CD4-positive, alpha-beta T cell treated with Interferon gamma for 1 hour (primary cell): ENCODE data around the gene CTDSPL2.
"Not testable (repeated sequence)": the region's sequence is repeated elsewhere in the genome, so short reads cannot be mapped to it uniquely, and the experiment has no call there.

Experiments
- DNase-seq: peaks from one replicate; pipeline ENCODE4 v3.0.0-alpha.2; 2020

CTDSPL2 gene

DNA sequence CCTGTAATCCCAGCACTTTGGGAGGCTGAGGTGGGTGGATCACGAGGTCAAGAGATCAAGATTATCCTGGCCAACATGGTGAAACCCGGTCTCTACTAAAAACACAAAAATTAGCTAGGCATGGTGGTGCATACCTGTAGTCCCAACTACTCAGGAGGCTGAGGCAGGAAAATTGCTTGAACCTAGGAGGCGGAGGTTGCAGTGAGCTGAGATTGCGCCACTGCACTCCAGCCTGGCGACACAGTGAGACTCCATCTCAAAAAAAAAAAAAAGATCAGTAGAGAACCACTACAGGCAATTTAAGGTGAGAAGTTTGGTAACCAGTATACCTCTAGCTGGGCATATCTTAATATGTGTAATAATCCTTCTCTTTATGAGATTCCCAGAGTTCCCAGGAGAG, 117.3 kb downstream of the CTDSPL2 start:
- DNase-seq = not testable (repeated sequence)

DNA sequence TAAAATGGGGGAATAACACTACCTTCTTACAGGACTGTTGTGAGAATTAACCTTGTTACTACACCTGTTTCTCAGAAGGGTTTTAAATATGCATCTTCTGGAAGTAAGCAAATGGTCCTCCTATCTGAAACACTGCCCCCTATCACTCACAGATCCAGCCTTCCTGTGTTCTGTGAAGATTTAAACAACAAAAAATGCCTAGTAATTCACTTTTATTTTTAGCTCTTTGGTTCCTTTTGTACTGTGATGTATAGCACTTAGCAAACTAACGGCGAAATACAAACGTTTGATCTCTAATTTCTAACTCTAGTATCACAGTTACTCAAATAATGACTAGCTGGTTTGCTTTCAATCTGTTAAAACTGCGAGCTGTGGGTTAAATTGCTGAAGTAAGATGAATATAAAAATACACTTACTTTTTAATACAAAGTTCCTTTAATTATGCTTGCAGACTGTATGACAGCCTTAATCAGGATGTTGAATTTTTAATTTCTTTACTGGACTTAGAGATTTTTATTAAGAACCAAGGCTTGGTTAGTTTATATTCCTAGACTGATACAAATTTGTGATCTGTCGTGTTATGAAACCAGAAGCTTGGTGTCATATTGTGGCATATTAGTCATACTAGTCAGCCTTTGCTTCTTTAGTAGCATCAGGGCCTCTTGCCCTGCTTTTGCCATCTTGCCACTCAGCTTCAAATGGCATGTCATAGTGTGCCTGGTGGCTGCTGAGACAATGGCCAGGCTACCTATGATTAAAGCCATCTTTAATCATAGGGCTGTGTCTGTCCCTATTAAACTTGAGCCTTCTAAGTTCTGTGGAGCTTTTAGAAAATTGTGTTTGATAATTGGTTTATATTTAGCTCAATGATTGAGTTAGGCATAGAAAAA, 118.7 kb downstream of the CTDSPL2 start:
- DNase-seq = no peak

DNA sequence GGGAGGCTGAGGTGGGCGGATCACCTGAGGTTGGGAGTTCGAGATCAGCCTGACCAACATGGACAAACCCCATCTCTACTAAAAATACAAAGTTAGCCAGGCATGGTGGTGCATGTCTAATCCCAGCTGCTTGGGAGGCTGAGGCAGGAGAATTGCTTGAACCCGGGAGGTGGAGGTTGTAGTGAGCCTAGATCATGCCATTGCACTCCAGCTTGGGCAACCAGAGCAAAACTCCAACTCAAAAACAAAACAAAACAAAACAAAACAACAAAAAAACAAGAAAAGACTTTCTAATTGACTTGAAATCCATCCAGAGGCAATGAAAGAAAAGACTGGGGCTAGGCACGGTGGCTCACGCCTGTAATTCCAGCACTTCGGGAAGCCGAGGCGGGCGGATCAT, 121.7 kb downstream of the CTDSPL2 start:
- not testable (repeated sequence) for DNase-seq

DNA sequence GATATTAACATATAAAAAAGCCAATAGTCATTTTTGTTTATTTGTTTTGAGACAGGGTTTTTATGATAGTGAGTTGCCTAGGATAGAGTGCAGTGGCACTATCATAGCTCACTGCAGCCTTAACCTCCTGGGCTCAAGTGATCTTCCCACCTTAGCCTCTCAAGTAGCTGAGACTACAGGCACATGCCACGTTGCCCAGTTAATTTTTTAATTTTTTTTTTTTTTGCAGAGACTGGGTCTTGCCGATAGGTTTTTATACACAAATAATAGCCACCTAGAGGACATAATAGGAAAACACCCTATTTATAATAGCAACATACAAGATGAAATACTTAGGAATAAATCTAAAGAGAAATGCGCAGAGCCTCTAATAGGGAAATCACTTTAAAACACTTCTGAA, 122.8 kb downstream of the CTDSPL2 start:
- no peak for DNase-seq

DNA sequence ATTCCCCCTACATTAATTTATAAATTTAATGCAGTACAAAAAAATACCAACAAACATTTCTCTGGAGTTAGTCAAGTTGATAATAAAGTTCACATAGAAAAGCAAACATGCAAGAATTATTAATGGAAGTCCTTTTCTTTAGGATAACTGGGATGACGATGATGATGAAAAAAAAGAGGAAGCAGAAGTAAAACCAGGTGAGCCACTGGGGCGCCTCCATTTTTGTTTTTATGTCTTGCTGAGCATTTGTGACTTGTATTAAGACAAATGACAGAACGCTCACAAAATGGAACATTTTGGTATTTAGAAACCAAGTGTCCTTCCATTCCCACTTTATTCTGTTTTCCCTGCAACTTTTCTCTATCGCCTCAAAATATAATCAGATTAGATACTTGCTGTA, 123.3 kb downstream of the CTDSPL2 start:
- no peak for DNase-seq

DNA sequence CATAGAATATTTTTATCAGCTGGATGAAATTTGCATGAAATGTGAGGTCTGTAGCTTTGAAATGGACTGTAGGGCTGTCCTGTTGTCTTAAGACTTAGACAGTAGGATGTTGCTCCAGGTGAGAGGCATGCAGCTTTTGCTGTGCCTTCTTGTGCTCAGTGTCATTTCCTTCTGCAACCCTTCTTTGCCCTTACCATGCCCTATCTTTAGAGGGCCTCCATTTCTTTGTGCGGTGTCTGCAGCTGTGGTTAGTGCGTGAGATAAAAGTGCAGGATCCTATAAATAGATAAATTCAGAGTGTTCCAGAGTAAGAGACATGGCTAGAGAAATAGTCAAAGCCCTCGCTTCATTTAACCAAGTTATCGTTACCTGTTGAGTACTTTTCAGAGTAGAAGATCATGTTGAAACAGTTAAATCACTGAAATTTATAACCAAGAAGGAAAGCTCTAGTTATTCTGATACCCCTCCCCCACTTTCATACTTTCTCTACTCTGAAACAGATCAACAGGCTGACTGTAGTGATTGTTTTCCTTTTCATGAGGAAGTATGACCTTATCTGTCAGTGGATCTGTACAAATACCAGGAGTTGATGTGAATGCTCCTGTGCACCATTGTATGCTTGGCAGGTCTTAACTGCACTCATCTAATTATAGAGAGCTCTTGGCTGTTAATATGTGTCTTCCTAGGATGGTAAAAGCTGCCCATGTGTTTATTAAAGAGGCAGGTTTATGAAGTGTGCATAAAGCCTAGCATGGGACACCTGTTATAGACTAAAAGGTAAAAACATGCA, 127.7 kb downstream of the CTDSPL2 start:
- no peak for DNase-seq

DNA sequence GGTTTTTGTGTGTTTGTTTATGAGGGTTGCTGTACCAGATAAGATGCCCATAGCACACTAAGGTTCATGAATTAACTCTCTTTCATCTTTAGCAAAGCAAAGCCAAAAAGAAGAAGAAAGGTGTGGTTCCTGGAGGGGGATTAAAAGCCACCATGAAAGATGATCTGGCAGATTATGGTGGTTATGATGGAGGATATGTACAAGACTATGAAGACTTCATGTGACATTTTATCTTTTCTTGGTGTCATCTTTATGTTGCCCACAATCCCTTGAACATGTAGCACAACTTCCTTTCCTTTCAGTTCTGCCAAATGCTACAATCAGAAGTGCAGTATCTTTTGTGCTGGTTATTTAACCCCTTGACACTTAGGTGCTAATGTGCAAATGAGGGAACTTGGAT, 133.5 kb downstream of the CTDSPL2 start:
- not testable (repeated sequence) for DNase-seq

DNA sequence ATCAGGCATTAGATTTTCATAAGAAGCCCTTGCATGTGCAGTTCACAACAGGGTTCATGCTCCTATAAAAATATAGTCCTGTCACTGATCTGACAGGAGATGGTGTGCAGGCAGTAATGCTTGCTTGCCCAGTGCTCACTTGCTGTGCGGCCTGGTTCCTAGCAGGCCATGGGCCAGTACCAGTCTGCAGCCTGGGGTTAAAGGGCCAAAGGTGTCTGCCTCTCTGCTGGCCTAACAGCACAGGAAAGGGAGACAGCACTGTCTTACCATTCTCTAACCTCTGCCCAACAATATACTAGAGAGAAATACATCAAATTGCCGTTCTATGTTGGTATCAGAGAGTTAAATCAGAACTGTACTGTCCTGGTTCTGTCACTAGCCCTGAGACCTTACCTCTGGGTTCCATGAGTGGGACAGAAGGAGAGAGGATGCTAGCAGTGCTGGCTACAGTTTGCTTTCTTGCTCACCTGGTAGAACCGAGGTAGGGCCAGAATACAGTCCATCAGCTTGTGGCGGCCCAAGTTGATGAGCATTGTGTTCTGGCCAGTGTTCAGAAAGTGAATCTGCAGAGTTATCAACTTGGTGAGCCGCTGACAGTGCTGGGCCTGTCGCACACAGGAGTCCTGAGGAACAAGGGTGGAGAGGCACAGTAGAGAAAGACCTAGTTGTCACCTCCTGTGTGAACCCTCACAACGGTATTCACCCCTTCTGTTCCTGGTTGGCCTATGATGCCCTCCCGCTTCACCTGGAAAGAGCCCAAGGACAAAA, 138.1 kb downstream of the CTDSPL2 start:
- DNase-seq = no peak

DNA sequence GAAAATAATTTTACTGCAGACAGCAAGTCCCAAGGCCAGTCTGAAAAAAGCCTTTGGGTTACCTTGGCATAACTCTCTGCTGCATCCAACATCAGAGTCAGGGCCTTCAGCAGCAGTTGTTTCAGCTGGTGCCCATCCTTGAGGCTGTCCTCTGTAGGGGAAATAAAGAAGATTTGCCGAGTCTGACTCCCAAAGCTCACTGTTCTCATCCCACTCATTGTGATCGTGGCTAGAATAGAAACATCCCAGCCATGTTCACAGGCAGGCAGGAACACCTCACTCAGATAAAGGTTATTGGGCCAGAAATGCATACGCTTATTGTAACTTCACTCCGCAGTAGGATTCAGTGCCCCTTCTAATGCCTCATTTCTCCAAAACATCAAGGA, 138.7 kb downstream of the CTDSPL2 start:
- no peak for DNase-seq

DNA sequence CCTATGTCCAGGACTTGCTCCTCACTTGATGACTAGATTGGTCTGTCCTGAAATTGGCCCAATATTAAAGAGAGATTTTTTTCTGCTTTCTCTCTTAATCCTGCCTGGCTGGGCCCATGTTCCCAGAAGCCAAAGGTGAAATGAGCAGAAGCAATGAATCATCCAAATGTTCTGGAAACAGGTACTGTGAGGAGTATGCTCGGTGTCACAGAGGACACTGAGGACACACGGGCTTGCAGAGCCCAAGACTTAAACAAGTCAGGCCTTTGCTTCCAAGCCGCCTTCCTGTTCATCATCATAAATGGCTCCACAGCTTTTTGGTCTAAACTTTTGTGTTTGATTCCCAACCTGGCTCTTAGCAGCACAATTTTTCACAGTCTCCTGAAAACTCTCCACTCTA, 140.9 kb downstream of the CTDSPL2 start:
- DNase-seq = no peak

DNA sequence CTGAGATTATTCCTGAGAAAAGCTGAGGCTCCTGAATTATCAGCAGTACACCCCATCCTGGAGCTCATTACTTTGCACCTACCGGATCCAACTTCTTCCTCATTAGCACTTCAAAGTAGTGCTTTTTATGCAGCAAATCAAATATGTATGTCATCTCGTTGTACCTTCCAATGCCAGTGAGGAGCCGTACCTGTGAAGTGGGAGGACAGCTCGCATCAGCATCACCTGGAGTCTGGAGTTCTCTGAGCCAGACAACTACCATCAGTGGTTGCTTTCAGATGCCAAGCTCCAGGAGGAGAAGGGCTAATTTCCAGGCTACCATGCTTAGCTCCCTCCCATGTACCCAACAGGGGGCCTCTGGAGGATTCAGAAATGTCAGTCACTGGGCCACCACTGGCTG, 141.9 kb downstream of the CTDSPL2 start:
- DNase-seq = no peak

DNA sequence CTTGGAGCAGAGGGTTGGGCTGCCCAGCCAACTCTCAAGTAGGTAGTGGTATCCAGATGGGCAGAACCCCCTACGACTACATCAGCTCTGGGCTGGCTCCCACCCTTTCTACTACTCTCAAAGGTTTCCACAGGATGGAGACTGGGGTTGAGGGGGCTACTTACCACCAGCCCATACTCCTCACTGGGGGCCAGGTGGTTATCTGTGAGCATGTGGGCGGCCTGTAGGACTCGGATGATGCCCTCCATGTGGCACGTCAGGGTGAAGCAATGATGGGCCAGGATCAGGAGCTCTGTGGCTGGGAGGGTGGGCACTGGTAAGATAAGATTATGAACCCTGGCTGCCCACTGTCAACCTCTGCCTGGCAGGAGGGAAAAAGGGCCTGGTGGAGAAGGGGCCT, 142.9 kb downstream of the CTDSPL2 start:
- DNase-seq = no peak

DNA sequence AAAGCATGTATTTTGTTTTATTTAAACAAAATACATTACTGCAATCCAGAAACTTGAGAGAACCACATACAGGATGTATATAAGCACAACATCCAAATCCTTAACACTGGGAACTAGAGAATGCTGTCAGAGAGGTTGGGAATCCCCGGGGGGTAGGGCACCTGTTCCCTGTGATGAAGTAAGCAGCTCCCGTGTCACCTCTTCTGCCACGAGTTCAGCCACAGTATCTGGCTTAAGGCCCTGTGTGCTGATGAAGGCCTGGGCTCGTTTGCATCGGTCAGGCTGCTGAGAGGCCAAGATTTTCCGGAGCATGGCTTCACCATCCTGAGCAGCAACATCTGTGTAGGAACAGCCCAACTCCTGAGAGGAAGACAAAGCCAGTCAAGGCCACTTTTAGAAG, 146.0 kb downstream of the CTDSPL2 start:
- DNase-seq = no peak

DNA sequence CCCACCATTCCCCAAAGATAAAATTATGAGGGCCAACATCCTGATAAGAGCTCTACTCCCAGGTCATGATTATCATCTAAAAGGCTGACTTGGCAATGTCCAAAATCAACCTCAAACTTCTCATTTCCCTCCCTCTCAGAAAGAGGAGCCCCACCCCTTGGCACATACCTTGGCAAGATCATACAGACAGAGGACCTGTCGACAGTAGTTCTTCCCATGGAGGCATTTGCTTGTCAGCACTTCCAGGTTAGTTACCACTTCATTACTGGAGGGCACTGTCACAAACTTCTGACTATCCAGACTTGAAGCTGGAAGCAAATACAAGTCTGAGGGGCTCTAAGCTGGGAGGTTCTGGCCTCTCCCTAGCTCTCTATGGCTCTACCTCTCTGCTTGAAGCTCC, 147.3 kb downstream of the CTDSPL2 start:
- DNase-seq = no peak
